HL-60 (cell line): ENCODE results near the gene CCSER2.

ENCODE experiments used
- DNase-seq, 2 experiments: peaks; one replicate each; pipeline ENCODE4 v3.0.0-alpha.2; 2010 to 2020; ENCODE audit warnings: low read depth in 1 of 2, low spot score in 1 of 2
- H3K27ac ChIP-seq: fragments of 250-450 bp; sonication (Bioruptor Pico); replicated peaks from 2 replicates; pipeline ENCODE4 v1.5.1; 2020; ENCODE audit warnings: mild to moderate bottlenecking, moderate library complexity
- H3K27me3 ChIP-seq: fragments of 250-450 bp; sonication (Bioruptor Pico); 2 replicates; pipeline ENCODE4 v1.5.1; 2021; ENCODE audit warnings: mild to moderate bottlenecking, moderate library complexity; ENCODE audit not compliant: insufficient read depth, poor library complexity, severe bottlenecking
- H3K4me3 ChIP-seq: replicated peaks from 2 replicates; pipeline ENCODE4 v1.5.1; 2011; ENCODE audit warnings: mild to moderate bottlenecking, control low read depth, low read length; ENCODE audit not compliant: insufficient read depth
- GABPA ChIP-seq: IDR thresholded peaks from 2 replicates; pipeline ENCODE4 v1.6.1; 2012; ENCODE audit warnings: low read depth
- POLR2AphosphoS5 ChIP-seq: IDR thresholded peaks from 2 replicates; pipeline ENCODE4 v1.6.1; 2012; ENCODE audit warnings: low read depth
- SPI1 ChIP-seq: IDR thresholded peaks from 2 replicates; pipeline ENCODE4 v1.6.1; 2012; ENCODE audit warnings: low read depth, mild to moderate bottlenecking, borderline replicate concordance
- TF ChIP-seq, protein P1 (sequence below): IDR thresholded peaks from one replicate; pipeline ENCODE4 v1.5.1; 2011; ENCODE audit warnings: low read length, control low read depth, inconsistent platforms; ENCODE audit not compliant: insufficient read depth
- TF ChIP-seq, protein P2 (sequence below): IDR thresholded peaks from 2 replicates; pipeline ENCODE4 v1.6.1; 2012; ENCODE audit warnings: low read depth; ENCODE audit not compliant: insufficient replicate concordance

CCSER2 gene

GRCh38 chr10:84552478-84552877 lies 224.1 kb downstream of the CCSER2 start:
- Histone ChIP-seq H3K4me3 (no peak overlapping the region), H3K27me3 (no peaks in the 10 kb centered on the region), H3K27ac (no peak overlapping the region)
- TF ChIP-seq, protein P1, sequence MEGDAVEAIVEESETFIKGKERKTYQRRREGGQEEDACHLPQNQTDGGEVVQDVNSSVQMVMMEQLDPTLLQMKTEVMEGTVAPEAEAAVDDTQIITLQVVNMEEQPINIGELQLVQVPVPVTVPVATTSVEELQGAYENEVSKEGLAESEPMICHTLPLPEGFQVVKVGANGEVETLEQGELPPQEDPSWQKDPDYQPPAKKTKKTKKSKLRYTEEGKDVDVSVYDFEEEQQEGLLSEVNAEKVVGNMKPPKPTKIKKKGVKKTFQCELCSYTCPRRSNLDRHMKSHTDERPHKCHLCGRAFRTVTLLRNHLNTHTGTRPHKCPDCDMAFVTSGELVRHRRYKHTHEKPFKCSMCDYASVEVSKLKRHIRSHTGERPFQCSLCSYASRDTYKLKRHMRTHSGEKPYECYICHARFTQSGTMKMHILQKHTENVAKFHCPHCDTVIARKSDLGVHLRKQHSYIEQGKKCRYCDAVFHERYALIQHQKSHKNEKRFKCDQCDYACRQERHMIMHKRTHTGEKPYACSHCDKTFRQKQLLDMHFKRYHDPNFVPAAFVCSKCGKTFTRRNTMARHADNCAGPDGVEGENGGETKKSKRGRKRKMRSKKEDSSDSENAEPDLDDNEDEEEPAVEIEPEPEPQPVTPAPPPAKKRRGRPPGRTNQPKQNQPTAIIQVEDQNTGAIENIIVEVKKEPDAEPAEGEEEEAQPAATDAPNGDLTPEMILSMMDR, result no peak
- no peak for TF ChIP-seq POLR2AphosphoS5
- TF ChIP-seq, protein P2, sequence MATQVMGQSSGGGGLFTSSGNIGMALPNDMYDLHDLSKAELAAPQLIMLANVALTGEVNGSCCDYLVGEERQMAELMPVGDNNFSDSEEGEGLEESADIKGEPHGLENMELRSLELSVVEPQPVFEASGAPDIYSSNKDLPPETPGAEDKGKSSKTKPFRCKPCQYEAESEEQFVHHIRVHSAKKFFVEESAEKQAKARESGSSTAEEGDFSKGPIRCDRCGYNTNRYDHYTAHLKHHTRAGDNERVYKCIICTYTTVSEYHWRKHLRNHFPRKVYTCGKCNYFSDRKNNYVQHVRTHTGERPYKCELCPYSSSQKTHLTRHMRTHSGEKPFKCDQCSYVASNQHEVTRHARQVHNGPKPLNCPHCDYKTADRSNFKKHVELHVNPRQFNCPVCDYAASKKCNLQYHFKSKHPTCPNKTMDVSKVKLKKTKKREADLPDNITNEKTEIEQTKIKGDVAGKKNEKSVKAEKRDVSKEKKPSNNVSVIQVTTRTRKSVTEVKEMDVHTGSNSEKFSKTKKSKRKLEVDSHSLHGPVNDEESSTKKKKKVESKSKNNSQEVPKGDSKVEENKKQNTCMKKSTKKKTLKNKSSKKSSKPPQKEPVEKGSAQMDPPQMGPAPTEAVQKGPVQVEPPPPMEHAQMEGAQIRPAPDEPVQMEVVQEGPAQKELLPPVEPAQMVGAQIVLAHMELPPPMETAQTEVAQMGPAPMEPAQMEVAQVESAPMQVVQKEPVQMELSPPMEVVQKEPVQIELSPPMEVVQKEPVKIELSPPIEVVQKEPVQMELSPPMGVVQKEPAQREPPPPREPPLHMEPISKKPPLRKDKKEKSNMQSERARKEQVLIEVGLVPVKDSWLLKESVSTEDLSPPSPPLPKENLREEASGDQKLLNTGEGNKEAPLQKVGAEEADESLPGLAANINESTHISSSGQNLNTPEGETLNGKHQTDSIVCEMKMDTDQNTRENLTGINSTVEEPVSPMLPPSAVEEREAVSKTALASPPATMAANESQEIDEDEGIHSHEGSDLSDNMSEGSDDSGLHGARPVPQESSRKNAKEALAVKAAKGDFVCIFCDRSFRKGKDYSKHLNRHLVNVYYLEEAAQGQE, result no peak
- no peak for TF ChIP-seq GABPA
- no peak for TF ChIP-seq SPI1
- DNase-seq, result no peak

DNA sequence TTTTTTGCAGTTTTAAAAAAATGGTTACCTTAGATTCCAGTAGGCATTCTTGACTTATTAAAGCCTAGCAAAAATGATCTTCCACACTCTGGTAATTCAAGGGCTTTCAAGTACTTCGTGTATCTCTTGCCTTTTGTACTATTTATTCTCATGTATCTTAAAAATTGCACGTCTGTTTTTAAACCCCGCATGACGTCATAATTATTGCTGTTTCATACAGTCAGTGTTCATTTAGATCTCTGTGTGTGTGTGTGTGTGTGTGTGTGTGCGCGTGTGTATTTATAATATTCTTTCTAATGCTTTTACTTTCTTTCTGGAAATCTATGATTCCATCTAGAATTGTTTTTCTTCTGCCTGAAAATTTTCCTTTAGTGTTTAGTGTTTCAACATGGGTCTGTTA lies 234.2 kb downstream of the CCSER2 start:
- DNase-seq, result no peak
- no peaks in the 10 kb centered on the region for H3K27me3 ChIP-seq
- TF ChIP-seq POLR2AphosphoS5, result no peak
- H3K4me3 ChIP-seq, result no peak overlapping the region
- H3K27ac ChIP-seq, result no peak overlapping the region

DNA sequence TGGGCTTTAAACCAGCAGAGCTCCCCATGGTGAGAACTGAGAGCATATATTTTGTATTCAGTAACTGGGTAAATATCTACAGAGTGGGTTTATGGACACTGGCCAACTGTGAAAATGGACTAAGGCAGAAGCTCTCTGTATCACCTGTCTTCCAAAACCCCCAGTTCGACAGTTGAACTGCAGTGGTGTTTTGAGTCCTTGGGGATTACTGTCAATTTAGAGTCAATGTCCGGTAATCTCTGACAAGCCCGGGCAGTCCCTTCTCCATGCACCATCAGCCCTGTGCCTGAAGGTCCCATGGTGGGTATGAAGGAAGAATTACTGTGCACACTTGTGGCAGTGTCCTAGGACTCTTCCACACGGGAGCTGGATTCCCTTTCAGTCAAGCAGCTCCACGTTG lies 235.0 kb downstream of the CCSER2 start:
- TF ChIP-seq, protein P1, result no peak
- TF ChIP-seq SPI1 (no peak), POLR2AphosphoS5 (no peak), GABPA (no peak)
- TF ChIP-seq, protein P2, result no peak
- Histone ChIP-seq H3K4me3 (no peak overlapping the region), H3K27me3 (no peaks in the 10 kb centered on the region), H3K27ac (no peak overlapping the region)
- DNase-seq, result no peak

DNA sequence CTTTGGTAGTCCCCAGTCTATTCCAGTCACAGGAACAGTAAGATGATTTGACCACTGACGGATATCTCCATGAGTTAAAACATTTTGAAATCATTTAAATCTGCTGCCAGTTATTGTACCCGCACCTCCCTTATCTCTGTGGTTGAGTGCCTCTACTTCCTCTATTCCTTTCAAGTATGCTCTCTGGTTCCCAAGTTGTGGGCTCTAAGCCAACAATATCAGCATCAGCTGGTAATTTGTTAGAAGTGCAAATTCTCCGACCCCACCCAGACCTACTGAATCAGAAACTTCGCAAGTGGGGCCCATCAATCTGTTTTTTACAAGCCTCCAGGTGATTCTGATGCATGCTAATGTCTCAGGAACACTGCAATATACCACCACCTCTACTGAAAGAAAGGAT lies 235.5 kb downstream of the CCSER2 start:
- H3K27me3 ChIP-seq, result no peaks in the 10 kb centered on the region
- TF ChIP-seq, protein P2, result no peak
- TF ChIP-seq POLR2AphosphoS5 (no peak), SPI1 (peak; percentile 50; the same call in 1 of the 2 replicates)
- TF ChIP-seq, protein P1, result no peak

More for the DNA sequence above, 235.5 kb downstream of the CCSER2 start:
- no peak overlapping the region for H3K27ac ChIP-seq
- H3K4me3 ChIP-seq, result no peak overlapping the region
- DNase-seq, result peak in 1 of 2 experiments; percentile 47
